ENCODE results near the gene CCDC6. TPM values are rescaled to one million over a fixed set of nuclear protein-coding genes. Genes with fewer than 3 reads are reported as not detected.
"Not testable (repeated sequence)": the region's sequence is repeated elsewhere in the genome, so short reads cannot be mapped to it uniquely, and the experiment has no call there.

CCDC6 gene
- total RNA-seq, 1 experiment from 2014 or later: 54.9 TPM

- H3K27me3 ChIP-seq (ENCODE audit: insufficient read depth, low read length); H4K20me1 ChIP-seq (ENCODE audit: insufficient read depth); DNase-seq (ENCODE audit: low read depth, low spot score); RAD21 ChIA-PET (ENCODE audit: low non-redundant PET in 1 of 2, low total read pairs in 2 of 2, uncharacterized antibody in 2 of 2, unreplicated experiment in 2 of 2); H3K4me1 ChIP-seq (ENCODE audit: control insufficient read depth in 1 of 2, insufficient read depth in 2 of 2, low read length in 2 of 2); ATAC-seq; H3K4me2 ChIP-seq (ENCODE audit: low read length); H3K9me2 ChIP-seq (ENCODE audit: insufficient read depth); POLR2A ChIA-PET; H3K27ac ChIP-seq (ENCODE audit: low read depth, low read length); H2AFZ ChIP-seq (ENCODE audit: low read depth, low read length, poor library complexity, severe bottlenecking); CTCF ChIA-PET; H3K9ac ChIP-seq (ENCODE audit: low read length); BruUV-seq (replicated peaks); H3K4me3 ChIP-seq (replicated peaks in 1 of 2; ENCODE audit: low read depth in 1 of 2, low read length in 2 of 2); intact Hi-C loops (cut with micrococcal nuclease); H3K36me3 ChIP-seq (ENCODE audit: control insufficient read depth in 1 of 2, insufficient read depth in 2 of 2, low read length in 2 of 2); H3K9me3 ChIP-seq (ENCODE audit: control insufficient read depth in 1 of 2, insufficient read depth in 1 of 2, low read depth in 1 of 2, low read length in 2 of 2); H3K79me2 ChIP-seq (ENCODE audit: insufficient read depth, low read length): not testable (repeated sequence)
Observed at GRCh38 chr10:59744156-59744555, 162.2 kb downstream of the CCDC6 start.

GRCh38 chr10:59741583-59741982 lies 164.8 kb downstream of the CCDC6 start:
- TF ChIP-seq CBX3 (IDR thresholded peaks at IDR 0.05; ENCODE audit: low read depth) (no peak), MAX (IDR thresholded peaks at IDR 0.05) (no peak), YY1 (IDR thresholded peaks at IDR 0.05; ENCODE audit: extremely low read depth, insufficient replicate concordance, low read depth, low read length) (no peak), ZBTB33 (IDR thresholded peaks at IDR 0.05; ENCODE audit: extremely low read depth, insufficient replicate concordance, low read length) (no peak), ZFX (IDR thresholded peaks at IDR 0.05) (no peak), ZNF274 (IDR thresholded peaks at IDR 0.05; ENCODE audit: low read depth, low read length) (no peak)
- Histone ChIP-seq H4K20me1 (ENCODE audit: insufficient read depth) (no peaks in the 10 kb centered on the region), H3K27ac (ENCODE audit: low read depth, low read length) (no peak overlapping the region), H3K4me3 (replicated peaks in 1 of 2; ENCODE audit: low read depth in 1 of 2, low read length in 2 of 2) (no peak overlapping the region), H3K36me3 (ENCODE audit: control insufficient read depth in 1 of 2, insufficient read depth in 2 of 2, low read length in 2 of 2) (no peaks in the 10 kb centered on the region), H3K9ac (ENCODE audit: low read length) (no peak overlapping the region), H3K9me3 (ENCODE audit: control insufficient read depth in 1 of 2, insufficient read depth in 1 of 2, low read depth in 1 of 2, low read length in 2 of 2) (no peaks in the 10 kb centered on the region), H3K79me2 (ENCODE audit: insufficient read depth, low read length) (no peaks in the 10 kb centered on the region), H2AFZ (ENCODE audit: low read depth, low read length, poor library complexity, severe bottlenecking) (no peak overlapping the region), H3K9me2 (ENCODE audit: insufficient read depth) (no peaks in the 10 kb centered on the region), H3K4me1 (ENCODE audit: control insufficient read depth in 1 of 2, insufficient read depth in 2 of 2, low read length in 2 of 2) (no peaks in the 10 kb centered on the region), H3K4me2 (ENCODE audit: low read length) (no peak overlapping the region), H3K27me3 (ENCODE audit: insufficient read depth, low read length) (no peaks in the 10 kb centered on the region)
- intact Hi-C loops (cut with micrococcal nuclease): no loop called here
- DNase-seq (ENCODE audit: low read depth, low spot score) (no peak), ATAC-seq (no peak)
- POLR2A ChIA-PET: no interaction called here
- no TSS peak for BruUV-seq (replicated peaks)
- RAD21 ChIA-PET (ENCODE audit: low non-redundant PET in 1 of 2, low total read pairs in 2 of 2, uncharacterized antibody in 2 of 2, unreplicated experiment in 2 of 2): no interaction called here
- CTCF ChIA-PET: no interaction called here
